HG03575 (cell line): Measurements from ENCODE around the gene ZFP2.
"Not testable (repeated sequence)": the region's sequence is repeated elsewhere in the genome, so short reads cannot be mapped to it uniquely, and the experiment has no call there.

Experiments
- ATAC-seq: cut with Tn5 transposase; IDR thresholded peaks from one replicate; pipeline ENCODE4 v1.9.1; 2021; ENCODE audit not compliant: unreplicated experiment, insufficient number of reproducible peaks, low FRiP score; ENCODE audit errors: extremely low read depth

The ZFP2 gene

DNA sequence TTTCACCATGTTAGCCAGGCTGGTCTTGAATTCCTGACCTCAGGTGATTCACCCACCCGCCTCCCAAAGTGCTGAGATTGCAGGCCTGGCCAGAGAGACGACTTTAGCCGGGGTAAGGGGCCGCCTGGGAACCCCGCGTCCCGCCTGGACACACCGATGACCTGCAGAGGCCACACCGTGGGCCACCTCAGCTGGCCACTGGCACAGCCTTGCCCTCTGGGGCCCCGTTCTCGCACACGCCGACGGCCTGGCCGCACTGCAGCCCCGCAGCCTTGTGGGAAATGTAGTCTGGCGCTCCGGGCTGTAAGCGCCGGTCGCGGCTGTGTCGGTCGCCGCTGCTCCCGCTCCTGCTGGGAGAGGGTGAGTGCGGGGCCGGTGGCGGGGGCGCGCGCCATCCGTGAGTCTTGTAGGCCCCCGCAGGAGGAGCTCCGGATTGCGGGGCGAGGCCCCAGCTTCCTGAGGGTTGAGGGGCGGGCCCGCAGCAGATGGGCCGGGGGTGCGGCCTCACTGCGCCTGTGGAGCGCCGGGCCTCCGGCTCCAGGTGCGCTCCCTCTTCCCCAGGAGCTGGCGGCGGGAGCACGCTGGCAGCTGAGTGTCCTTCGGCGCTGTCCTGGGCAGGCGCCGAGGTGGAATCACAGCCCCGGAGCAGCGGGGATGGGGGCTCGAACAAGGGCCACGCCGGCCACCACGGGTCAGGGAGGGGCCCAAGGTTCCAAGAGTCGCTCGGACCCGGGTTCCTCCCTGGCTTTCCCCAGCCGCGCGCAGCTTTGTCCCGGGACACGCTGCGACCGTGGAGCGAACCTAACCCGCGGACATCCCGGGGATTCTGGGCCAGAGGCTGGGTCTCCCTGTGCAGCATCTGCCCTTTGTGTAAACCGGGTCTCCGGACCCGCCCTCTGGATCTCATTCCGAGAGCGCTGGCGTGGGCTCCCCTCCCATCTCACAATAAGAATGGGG, at the start of gene ZFP2:
Gene ZFP2, plus strand, starts transcription at position 299 of the 957 bp plus-strand sequence. CDS start 35,401 bp downstream, outside the sequence.
- ATAC-seq: no peak

DNA sequence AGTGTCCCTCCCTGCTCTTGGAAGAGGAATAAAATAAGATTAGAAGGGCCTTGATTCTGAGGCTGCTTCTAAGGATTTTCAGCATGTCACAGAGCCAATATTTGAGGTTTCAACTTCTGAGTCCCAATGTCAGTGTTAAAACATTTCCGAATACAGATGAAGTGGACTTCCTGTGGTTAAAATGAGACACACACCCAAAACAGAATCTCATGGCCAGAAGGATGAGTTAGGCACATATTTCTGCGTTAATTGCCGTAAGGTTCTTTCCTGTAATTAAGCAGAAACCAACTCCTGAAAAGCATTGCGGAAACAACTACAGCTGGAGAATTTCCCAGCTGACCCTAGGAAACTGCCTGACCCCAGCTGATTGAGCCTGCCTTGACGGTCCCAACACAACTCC, 46.4 kb upstream of the ZFP2 start:
- no peak for ATAC-seq

GRCh38 chr5:178851951-178852350, 43.8 kb upstream of the ZFP2 start:
- no peak for ATAC-seq

- no peak for ATAC-seq
Observed at GRCh38 chr5:178854284-178854683, 41.4 kb upstream of the ZFP2 start.

GRCh38 chr5:178859625-178860521, 35.8 kb upstream of the ZFP2 start, which contains the start of gene ZNF354B:
Gene ZNF354B (plus strand): TSS chr5:178859953. CDS start chr5:178861048, 1,095 bp downstream.
- ATAC-seq: peak; percentile 97

GRCh38 chr5:178860615-178861014, 35.1 kb upstream of the ZFP2 start:
- not testable (repeated sequence) for ATAC-seq

- no peak for ATAC-seq
Observed at GRCh38 chr5:178861627-178862026, 34.1 kb upstream of the ZFP2 start.

DNA sequence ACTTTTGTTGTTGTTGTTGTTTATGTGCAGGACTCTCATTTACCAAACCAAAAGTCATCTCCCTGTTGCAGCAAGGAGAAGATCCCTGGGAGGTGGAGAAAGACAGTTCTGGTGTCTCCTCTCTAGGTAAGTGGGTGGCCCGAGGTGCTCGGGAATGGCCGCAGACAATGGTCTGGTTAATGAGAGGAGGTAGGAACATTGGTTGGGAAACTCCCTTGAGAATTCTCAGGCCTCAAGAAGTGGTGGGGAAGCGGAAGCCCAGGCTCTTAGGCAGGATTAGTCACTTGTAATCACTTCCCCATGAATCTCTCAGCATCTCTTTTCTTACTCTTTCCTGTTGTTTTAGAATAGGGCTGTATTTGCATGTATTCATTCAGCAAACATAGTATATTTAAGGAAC, 28.8 kb upstream of the ZFP2 start:
- no peak for ATAC-seq

GRCh38 chr5:178869577-178869976, 26.1 kb upstream of the ZFP2 start:
- no peak for ATAC-seq

GRCh38 chr5:178870411-178870810, 25.3 kb upstream of the ZFP2 start:
- ATAC-seq: no peak

DNA sequence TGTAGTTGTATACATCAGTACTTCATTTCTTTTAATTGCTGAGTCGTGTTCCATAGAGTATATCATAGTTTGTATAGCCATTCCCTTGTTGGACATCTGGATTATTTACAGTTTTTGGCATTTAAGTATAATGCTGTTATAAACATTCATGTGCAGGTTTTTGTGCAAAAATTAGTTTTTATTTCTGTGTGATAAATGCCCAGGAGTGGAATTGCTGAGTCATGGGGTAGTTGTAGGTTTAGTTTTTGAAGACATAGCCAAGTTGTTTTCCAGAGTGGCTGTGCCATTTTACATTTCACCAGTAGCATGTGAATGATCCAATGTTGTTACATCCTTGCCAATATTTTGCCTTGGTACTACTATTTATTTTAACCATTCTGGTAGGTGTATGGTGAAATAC, 23.4 kb upstream of the ZFP2 start:
- ATAC-seq: no peak

DNA sequence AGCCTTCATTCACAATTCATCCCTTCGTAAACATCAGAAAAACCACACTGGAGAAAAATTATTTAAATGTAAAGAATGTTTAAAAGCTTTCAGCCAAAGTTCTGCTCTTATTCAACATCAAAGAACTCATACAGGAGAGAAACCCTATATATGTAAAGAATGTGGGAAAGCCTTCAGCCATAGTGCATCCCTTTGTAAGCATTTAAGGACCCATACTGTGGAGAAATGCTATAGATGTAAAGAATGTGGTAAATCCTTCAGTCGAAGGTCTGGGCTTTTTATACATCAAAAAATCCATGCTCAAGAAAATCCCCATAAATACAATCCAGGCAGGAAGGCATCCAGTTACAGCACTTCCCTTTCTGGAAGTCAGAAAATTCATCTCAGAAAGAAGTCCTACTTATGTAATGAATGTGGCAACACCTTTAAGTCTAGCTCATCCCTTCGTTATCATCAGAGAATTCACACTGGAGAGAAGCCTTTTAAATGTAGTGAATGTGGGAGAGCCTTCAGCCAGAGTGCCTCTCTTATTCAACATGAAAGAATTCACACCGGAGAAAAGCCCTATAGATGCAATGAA, 12.5 kb upstream of the ZFP2 start:
- not testable (repeated sequence) for ATAC-seq

DNA sequence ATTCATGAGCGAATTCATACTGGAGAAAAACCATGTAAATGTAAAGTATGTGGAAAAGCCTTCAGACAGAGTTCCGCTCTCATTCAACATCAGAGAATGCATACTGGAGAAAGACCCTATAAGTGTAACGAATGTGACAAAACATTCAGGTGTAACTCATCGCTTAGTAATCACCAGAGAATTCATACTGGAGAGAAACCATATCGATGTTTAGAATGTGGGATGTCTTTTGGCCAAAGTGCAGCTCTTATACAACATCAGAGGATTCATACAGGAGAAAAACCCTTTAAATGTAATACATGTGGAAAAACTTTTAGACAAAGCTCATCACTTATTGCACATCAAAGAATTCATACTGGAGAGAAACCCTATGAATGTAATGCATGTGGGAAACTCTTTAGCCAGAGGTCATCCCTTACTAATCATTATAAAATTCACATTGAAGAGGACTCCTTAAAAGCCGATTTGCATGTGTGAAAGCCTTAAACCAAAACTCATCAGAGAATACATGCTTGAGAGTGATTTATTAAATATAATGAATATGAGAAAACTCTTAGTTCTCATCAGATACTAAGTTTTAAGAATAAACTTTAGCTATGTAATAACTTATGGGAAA, 11.8 kb upstream of the ZFP2 start:
- ATAC-seq: no peak

- no peak for ATAC-seq
Observed at GRCh38 chr5:178899289-178899688, 3.6 kb downstream of the ZFP2 start.

GRCh38 chr5:178902849-178903248, 7.1 kb downstream of the ZFP2 start:
- ATAC-seq: no peak

DNA sequence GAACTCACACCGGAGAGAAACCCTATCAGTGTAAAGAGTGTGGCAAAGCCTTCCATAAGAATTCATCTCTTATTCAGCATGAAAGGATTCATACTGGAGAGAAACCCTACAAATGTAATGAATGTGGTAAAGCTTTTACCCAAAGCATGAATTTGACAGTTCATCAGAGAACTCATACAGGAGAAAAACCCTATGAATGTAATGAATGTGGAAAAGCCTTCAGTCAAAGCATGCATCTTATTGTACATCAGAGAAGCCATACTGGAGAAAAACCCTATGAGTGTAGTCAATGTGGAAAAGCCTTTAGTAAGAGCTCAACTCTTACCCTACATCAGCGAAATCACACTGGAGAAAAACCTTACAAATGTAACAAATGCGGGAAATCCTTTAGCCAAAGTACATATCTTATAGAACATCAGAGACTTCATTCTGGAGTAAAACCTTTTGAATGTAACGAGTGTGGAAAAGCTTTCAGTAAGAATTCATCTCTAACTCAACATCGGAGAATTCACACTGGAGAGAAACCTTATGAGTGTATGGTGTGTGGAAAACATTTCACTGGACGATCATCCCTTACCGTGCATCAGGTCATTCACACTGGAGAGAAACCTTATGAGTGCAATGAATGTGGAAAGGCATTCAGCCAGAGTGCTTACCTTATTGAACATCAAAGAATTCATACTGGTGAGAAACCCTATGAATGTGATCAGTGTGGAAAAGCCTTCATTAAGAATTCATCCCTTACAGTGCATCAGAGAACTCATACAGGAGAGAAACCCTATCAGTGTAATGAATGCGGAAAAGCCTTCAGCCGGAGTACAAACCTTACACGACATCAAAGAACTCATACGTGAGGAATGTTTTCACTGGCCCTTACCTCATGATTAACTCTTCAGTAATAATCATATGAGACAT, 36.4 kb downstream of the ZFP2 start:
- ATAC-seq: no peak

DNA sequence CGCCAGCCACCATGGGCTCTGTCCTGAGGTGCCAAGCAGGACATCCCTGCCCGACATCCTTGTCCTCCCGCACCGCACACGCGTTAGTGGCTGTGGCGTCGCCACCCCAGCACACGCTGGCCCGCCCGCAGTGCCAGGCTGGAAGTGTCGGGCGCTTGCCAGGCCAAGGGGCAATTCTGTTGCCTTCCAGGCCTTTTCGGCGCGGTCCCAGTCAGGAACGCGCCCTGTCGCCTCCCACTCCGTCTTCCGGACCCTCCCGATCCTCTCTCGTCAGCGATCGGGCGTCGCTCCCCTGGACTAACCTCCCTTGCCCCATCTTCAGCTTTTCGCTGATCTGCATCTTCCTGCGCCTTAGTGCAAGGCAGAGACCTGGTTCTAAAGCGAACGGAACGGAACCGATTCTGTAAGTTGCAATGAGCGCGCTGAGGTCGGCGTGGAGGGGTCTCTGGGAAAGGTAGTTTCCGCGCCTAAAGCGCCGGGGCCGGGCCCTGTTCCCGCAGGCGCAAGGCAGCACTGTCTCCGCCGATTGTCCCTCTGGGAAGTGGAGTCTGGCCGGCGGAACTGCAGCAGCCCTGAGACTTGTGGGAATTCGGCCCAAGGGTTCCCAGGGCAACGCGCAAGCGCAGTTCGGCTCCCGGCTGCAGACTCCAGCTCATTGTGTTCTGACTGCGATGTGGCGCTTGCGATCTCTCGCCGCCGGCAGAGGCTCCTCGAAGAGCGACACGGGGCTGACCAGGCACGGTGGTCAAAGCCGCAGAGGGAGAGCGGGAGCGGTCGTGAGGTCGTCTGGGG, 45.1 kb downstream of the ZFP2 start, which contains the start of gene ZNF454:
Gene ZNF454, plus strand, starts transcription at position 630 of the 792 bp plus-strand sequence. CDS start 1,594 bp downstream, outside the sequence.
- ATAC-seq: no peak
